DOHH2 (cell line): ENCODE data around the gene BET1.

ENCODE experiments used
- H3F3A ChIP-seq: fragments of 200-600 bp; sonication (generic), shearing (Covaris generic); 2 replicates; pipeline ENCODE4 v1.6.0; 2016; ENCODE audit warnings: antibody characterized with exemption, mild to moderate bottlenecking; ENCODE audit not compliant: control insufficient read depth, insufficient read depth
- H3K27ac ChIP-seq: fragments of 200-600 bp; sonication (generic); 2 replicates; pipeline ENCODE4 v1.5.1; 2014; ENCODE audit warnings: low read depth, mild to moderate bottlenecking, low read length, moderate library complexity
- H3K27me3 ChIP-seq: fragments of 200-600 bp; sonication (generic); 2 replicates; pipeline ENCODE4 v1.6.1; 2014; ENCODE audit warnings: mild to moderate bottlenecking, low read length, mixed read lengths; ENCODE audit not compliant: control insufficient read depth
- H3K36me3 ChIP-seq: fragments of 200-600 bp; sonication (generic); 2 replicates; pipeline ENCODE4 v1.6.1; 2014; ENCODE audit warnings: mild to moderate bottlenecking, low read length, moderate library complexity, mixed read lengths; ENCODE audit not compliant: control insufficient read depth
- H3K4me1 ChIP-seq: fragments of 200-600 bp; sonication (generic); 2 replicates; pipeline ENCODE4 v1.6.1; 2014; ENCODE audit warnings: mild to moderate bottlenecking, low read length, mixed read lengths; ENCODE audit not compliant: control insufficient read depth
- H3K4me2 ChIP-seq: fragments of 200-600 bp; sonication (generic); 2 replicates; pipeline ENCODE4 v1.6.0; 2014; ENCODE audit warnings: mild to moderate bottlenecking, low read length, moderate library complexity
- H3K4me3 ChIP-seq: fragments of 200-600 bp; sonication (generic); 2 replicates; pipeline ENCODE4 v1.5.1; 2014; ENCODE audit warnings: mild to moderate bottlenecking, low read length, mixed read lengths
- H3K79me2 ChIP-seq: fragments of 200-600 bp; sonication (generic); 2 replicates; pipeline ENCODE4 v1.6.1; 2014; ENCODE audit warnings: mild to moderate bottlenecking, low read length, mixed read lengths; ENCODE audit not compliant: control insufficient read depth
- H3K9me2 ChIP-seq: fragments of 200-600 bp; sonication (generic); replicated peaks from 2 replicates; pipeline ENCODE4 v1.6.1; 2014; ENCODE audit warnings: mild to moderate bottlenecking, low read length, mixed read lengths; ENCODE audit not compliant: control insufficient read depth
- H3K9me3 ChIP-seq: fragments of 200-600 bp; sonication (generic); 2 replicates; pipeline ENCODE4 v1.6.1; 2014; ENCODE audit warnings: antibody characterized with exemption, low read length, mixed read lengths; ENCODE audit not compliant: control insufficient read depth, insufficient read depth
- H4K20me1 ChIP-seq: fragments of 200-600 bp; sonication (generic); 2 replicates; pipeline ENCODE4 v1.6.0; 2014; ENCODE audit warnings: low read depth, mild to moderate bottlenecking, antibody characterized with exemption, low read length, moderate library complexity; ENCODE audit not compliant: control insufficient read depth, insufficient read depth
- EZH2phosphoT487 ChIP-seq: fragments of 200-600 bp; sonication (generic); IDR thresholded peaks from 2 replicates; pipeline ENCODE4 v1.6.1; 2017; ENCODE audit warnings: borderline replicate concordance, mild to moderate bottlenecking, antibody characterized with exemption, low read length, moderate library complexity, mixed read lengths
- TF ChIP-seq, protein P1 (sequence below): fragments of 200-600 bp; sonication (generic); IDR thresholded peaks from one replicate; pipeline ENCODE4 v1.5.1; 2014; ENCODE audit warnings: antibody characterized with exemption, mild to moderate bottlenecking, low read depth, low read length; ENCODE audit not compliant: poor library complexity, severe bottlenecking

The BET1 gene, protein sequence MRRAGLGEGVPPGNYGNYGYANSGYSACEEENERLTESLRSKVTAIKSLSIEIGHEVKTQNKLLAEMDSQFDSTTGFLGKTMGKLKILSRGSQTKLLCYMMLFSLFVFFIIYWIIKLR

DNA sequence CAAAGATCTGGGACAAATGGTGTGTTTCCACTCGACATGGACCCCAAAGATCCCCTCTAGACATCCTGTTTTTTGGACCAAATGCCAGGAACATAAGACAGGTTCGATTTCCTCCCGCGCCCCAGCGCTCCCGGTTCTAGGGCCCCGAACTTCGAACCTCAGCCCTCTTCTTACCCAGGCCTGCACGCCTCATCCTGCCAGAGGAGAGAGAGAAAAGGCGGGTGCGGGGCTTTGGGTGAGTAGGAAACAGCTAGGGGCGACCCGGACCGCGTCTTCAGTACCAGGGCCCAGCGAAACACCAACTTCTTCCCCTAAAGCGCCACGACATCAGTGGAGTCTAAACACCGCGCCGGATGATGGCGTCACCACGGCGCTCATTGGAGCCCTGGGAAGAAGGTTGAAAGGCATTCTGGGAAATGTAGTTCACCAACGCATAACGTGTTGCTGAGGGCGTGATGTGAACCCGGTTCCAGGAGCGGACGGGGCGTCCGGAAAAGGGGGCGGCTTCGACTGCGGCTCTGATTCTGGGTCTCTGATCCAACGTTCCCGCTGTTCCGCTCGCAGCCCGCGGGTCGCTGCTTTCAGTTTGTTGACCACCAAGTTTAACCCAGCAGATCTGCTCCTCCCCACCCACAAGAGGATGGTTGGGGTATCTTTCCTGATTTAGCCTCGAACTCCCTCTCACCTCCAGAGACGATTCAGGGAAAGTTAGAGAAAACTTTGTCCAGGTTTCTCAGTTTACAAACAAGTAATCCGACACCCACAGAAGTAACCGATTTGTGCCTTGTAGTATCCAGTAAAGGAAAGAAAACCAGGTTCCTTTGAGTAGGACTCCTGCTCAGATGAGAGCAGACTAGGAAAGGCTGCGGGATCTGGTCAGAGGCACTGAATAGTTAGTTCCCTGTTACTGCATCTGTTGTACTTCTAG, at the start of gene BET1:
Gene BET1 (minus strand): TSS at position 332 of the 928 bp plus-strand sequence. CDS start 139 bp downstream, at position 193.
- peak within 1 kb of the TSS; percentile 33; the same call in 1 of the 2 replicates for H3K27ac ChIP-seq

DNA sequence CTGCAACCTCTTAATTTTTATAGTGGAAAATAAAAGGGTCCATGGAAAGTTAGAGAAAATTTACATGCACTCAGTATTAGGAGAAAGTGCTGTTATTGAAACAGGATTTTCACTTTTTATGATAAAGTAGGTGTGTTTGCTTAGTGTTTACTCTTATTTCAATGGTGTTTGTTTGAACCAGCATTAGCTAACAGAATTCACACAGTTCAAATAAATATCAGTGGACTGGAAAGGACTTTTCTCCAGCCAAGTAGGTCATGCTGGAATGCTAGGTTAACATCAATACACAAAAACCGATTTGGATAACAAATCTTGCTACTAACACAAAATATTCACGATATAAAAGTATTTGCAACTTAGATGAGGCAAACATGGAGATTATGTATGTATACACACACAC, 49.4 kb upstream of the BET1 start:
- H3K4me2 ChIP-seq, result peak overlapping the region; percentile 71
- no peaks in the 10 kb centered on the region for H3K79me2 ChIP-seq
- H3K36me3 ChIP-seq, result peaks cover 9% of the 10 kb centered on the region
- no peaks in the 10 kb centered on the region for H4K20me1 ChIP-seq
- no peaks in the 10 kb centered on the region for H3K9me2 ChIP-seq
- TF ChIP-seq, protein P1, sequence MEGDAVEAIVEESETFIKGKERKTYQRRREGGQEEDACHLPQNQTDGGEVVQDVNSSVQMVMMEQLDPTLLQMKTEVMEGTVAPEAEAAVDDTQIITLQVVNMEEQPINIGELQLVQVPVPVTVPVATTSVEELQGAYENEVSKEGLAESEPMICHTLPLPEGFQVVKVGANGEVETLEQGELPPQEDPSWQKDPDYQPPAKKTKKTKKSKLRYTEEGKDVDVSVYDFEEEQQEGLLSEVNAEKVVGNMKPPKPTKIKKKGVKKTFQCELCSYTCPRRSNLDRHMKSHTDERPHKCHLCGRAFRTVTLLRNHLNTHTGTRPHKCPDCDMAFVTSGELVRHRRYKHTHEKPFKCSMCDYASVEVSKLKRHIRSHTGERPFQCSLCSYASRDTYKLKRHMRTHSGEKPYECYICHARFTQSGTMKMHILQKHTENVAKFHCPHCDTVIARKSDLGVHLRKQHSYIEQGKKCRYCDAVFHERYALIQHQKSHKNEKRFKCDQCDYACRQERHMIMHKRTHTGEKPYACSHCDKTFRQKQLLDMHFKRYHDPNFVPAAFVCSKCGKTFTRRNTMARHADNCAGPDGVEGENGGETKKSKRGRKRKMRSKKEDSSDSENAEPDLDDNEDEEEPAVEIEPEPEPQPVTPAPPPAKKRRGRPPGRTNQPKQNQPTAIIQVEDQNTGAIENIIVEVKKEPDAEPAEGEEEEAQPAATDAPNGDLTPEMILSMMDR, result no peak
- no peak for TF ChIP-seq EZH2phosphoT487
- no peaks in the 10 kb centered on the region for H3K27me3 ChIP-seq
- peaks cover 7% of the 10 kb centered on the region; the same call in 1 of the 2 replicates for H3K9me3 ChIP-seq
- peak overlapping the region; percentile 68 for H3K4me3 ChIP-seq
- peaks cover 93% of the 10 kb centered on the region for H3K4me1 ChIP-seq
- peaks cover 31% of the 10 kb centered on the region for H3F3A ChIP-seq
- peak overlapping the region; percentile 92 for H3K27ac ChIP-seq

More for the DNA sequence above, at the start of gene BET1:
- H3K4me3 ChIP-seq, result peak within 1 kb of the TSS; percentile 83
- H3K79me2 ChIP-seq, result peaks cover 47% of the 10 kb centered on the region
- peak within 1 kb of the TSS; percentile 87 for H3K4me2 ChIP-seq
- H3F3A ChIP-seq, result peaks cover 2% of the 10 kb centered on the region; the same call in 1 of the 2 replicates
- TF ChIP-seq, protein P1, result no peak
- no peak for TF ChIP-seq EZH2phosphoT487
- no peaks in the 10 kb centered on the region for H4K20me1 ChIP-seq
- peaks cover 54% of the 10 kb centered on the region for H3K4me1 ChIP-seq
- H3K9me2 ChIP-seq, result no peaks in the 10 kb centered on the region
- H3K9me3 ChIP-seq, result no peaks in the 10 kb centered on the region
- no peaks in the 10 kb centered on the region for H3K27me3 ChIP-seq
- peaks cover 24% of the 10 kb centered on the region for H3K36me3 ChIP-seq

DNA sequence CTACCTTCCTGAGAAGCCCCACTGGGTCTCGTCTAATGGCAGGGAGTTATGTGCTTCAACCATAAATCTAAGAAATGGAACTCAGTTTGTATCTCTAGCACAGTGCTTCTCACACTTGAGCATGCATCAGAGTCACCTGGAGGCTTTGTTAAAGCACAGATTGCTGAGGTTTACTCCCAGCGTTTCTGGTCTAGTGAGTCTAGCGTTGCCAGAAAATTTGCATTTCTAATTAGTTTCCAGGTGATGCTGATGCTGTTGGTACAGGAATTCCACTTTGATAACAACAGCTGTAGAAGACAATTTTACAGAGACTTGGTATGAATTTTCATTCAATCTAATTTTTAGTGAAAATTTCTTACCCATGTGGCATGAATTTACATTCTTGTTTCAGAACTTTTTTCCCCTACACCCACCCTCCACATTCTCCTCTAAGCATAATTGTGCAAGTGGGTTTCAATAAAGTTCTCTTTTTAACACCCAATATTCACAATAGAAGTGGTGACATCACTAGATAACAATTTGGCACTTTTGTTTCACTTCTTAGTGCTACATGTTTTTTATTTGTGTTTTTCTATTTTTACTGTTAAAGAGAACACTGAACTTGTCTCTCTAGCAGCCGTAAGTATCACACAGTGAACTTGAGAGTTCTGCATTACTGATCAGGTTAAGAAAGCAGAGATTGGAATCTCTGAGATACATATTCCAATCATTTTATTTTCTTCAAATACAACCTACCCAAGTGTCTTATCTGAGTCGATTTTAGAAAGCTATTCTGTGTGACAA, 48.4 kb upstream of the BET1 start:
- peak overlapping the region; percentile 68 for H3K4me3 ChIP-seq

More for the DNA sequence above, 48.4 kb upstream of the BET1 start:
- Histone ChIP-seq H4K20me1 (no peaks in the 10 kb centered on the region), H3K79me2 (no peaks in the 10 kb centered on the region), H3K4me1 (peaks cover 92% of the 10 kb centered on the region), H3K27me3 (no peaks in the 10 kb centered on the region), H3K4me2 (peak overlapping the region; percentile 71), H3F3A (peaks cover 31% of the 10 kb centered on the region), H3K36me3 (peaks cover 9% of the 10 kb centered on the region), H3K9me2 (no peaks in the 10 kb centered on the region), H3K9me3 (peaks cover 7% of the 10 kb centered on the region; the same call in 1 of the 2 replicates), H3K27ac (peak overlapping the region; percentile 92)
- TF ChIP-seq, protein P1, result no peak
- TF ChIP-seq EZH2phosphoT487, result no peak
